GM23338 (cell line): ENCODE results near the gene FRAS1. TPM values are rescaled to one million over a fixed set of nuclear protein-coding genes. Genes with fewer than 3 reads are reported as not detected.
"Not testable (repeated sequence)": the region's sequence is repeated elsewhere in the genome, so short reads cannot be mapped to it uniquely, and the experiment has no call there.

Experiments
- ATAC-seq: fragments of 200-7000 bp; cut with Tn5 transposase; 3 replicates; pipeline ENCODE4 v1.9.1; 2020
- DNase-seq: peaks from one replicate; pipeline ENCODE4 v3.0.0-alpha.2; 2015; ENCODE audit warnings: low spot score
- H2AFZ ChIP-seq: fragments of 200-600 bp; sonication (generic); 2 replicates; pipeline ENCODE4 v1.8.0; 2016; ENCODE audit warnings: antibody characterized with exemption, mild to moderate bottlenecking, moderate library complexity
- H3F3A ChIP-seq: fragments of 200-600 bp; sonication (generic); replicated peaks from 2 replicates; pipeline ENCODE4 v1.8.0; 2017; ENCODE audit warnings: antibody characterized with exemption, mixed run types, low read depth
- H3K27ac ChIP-seq: fragments of 200-600 bp; sonication (generic); 2 replicates; pipeline ENCODE4 v1.6.1; 2016; ENCODE audit warnings: low read depth
- H3K27me3 ChIP-seq: fragments of 200-600 bp; sonication (generic); 2 replicates; pipeline ENCODE4 v1.8.0; 2016; ENCODE audit warnings: mild to moderate bottlenecking, mixed run types, moderate library complexity; ENCODE audit not compliant: insufficient read depth
- H3K36me3 ChIP-seq: fragments of 200-600 bp; sonication (generic); 2 replicates; pipeline ENCODE4 v1.8.0; 2016; ENCODE audit warnings: mild to moderate bottlenecking; ENCODE audit not compliant: insufficient read depth
- H3K4me1 ChIP-seq: fragments of 200-600 bp; sonication (generic); 2 replicates; pipeline ENCODE4 v1.8.0; 2016; ENCODE audit warnings: mild to moderate bottlenecking, moderate library complexity; ENCODE audit not compliant: insufficient read depth
- H3K4me2 ChIP-seq: fragments of 200-600 bp; sonication (generic); 2 replicates; pipeline ENCODE4 v1.7.1; 2017; ENCODE audit warnings: mixed run types
- H3K4me3 ChIP-seq: fragments of 200-600 bp; sonication (generic); 2 replicates; pipeline ENCODE4 v1.6.1; 2016; ENCODE audit warnings: mixed run types
- H3K79me2 ChIP-seq: fragments of 200-600 bp; sonication (generic); replicated peaks from 2 replicates; pipeline ENCODE4 v1.8.0; 2017; ENCODE audit warnings: mild to moderate bottlenecking; ENCODE audit not compliant: insufficient read depth
- H3K9me2 ChIP-seq: fragments of 200-600 bp; sonication (generic); 2 replicates; pipeline ENCODE4 v1.8.0; 2017; ENCODE audit not compliant: insufficient read depth
- H4K20me1 ChIP-seq: fragments of 200-600 bp; sonication (generic); replicated peaks from 2 replicates; pipeline ENCODE4 v1.8.0; 2017; ENCODE audit warnings: mild to moderate bottlenecking; ENCODE audit not compliant: insufficient read depth
- H3K27ac Mint-ChIP-seq: 2 replicates; pipeline ENCODE4 v1.8.0; 2020; ENCODE audit warnings: inconsistent platforms, mild to moderate bottlenecking, moderate library complexity, mixed read lengths
- H3K27me3 Mint-ChIP-seq: 3 replicates; pipeline ENCODE4 v1.8.0; 2022; ENCODE audit warnings: low read depth, mild to moderate bottlenecking, moderate library complexity, mixed read lengths, inconsistent platforms; ENCODE audit not compliant: insufficient read depth, poor library complexity
- H3K36me3 Mint-ChIP-seq: 3 replicates; pipeline ENCODE4 v1.8.0; 2021; ENCODE audit warnings: low read depth, mild to moderate bottlenecking, inconsistent platforms, moderate library complexity, mixed read lengths
- H3K4me1 Mint-ChIP-seq: 3 replicates; pipeline ENCODE4 v1.8.0; 2020; ENCODE audit warnings: mild to moderate bottlenecking, inconsistent platforms, mixed read lengths
- H3K4me3 Mint-ChIP-seq: 3 replicates; pipeline ENCODE4 v1.8.0; 2021; ENCODE audit warnings: moderate library complexity, mild to moderate bottlenecking, inconsistent platforms, mixed read lengths
- H3K9me3 Mint-ChIP-seq: 3 replicates; pipeline ENCODE4 v1.8.0; 2020; ENCODE audit warnings: moderate library complexity, mild to moderate bottlenecking, inconsistent platforms, mixed read lengths
- CREB1 ChIP-seq: fragments of 250-450 bp; sonication (Bioruptor Pico); IDR thresholded peaks from 2 replicates; pipeline ENCODE4 v1.5.0; 2020; ENCODE audit warnings: low read depth, mild to moderate bottlenecking, moderate library complexity
- ETS1 ChIP-seq: IDR thresholded peaks from 2 replicates; pipeline ENCODE4 v1.6.1; 2016; ENCODE audit warnings: antibody characterized with exemption
- JUNB ChIP-seq: IDR thresholded peaks from one replicate; pipeline ENCODE4 v1.6.1; 2016; ENCODE audit warnings: antibody characterized with exemption; ENCODE audit not compliant: unreplicated experiment
- NANOG ChIP-seq: IDR thresholded peaks from 2 replicates; pipeline ENCODE4 v1.6.1; 2016; ENCODE audit warnings: antibody characterized with exemption, borderline replicate concordance
- REST ChIP-seq: IDR thresholded peaks from one replicate; pipeline ENCODE4 v1.6.1; 2018; ENCODE audit warnings: antibody characterized with exemption; ENCODE audit not compliant: unreplicated experiment
- STAT1 ChIP-seq: IDR thresholded peaks from one replicate; pipeline ENCODE4 v1.6.1; 2016; ENCODE audit warnings: antibody characterized with exemption; ENCODE audit not compliant: unreplicated experiment
- ZNF462 ChIP-seq: fragments of 250-450 bp; sonication (Bioruptor Pico); IDR thresholded peaks from 2 replicates; pipeline ENCODE4 v1.5.0; 2020; ENCODE audit warnings: mild to moderate bottlenecking, moderate library complexity
- polyA plus RNA-seq: library from polyadenylated mRNA; unstranded; fragments of >200 nt; fragmentation: Nextera tagmentation; extraction: Ambion mirVana; gene quantifications from 2 replicates; pipeline ENCODE4 v1.2.1, GENCODE V29; 2016
- total RNA-seq: library from RNA; depleted of rRNA; stranded (reverse); fragments of >200 nt; shearing (Covaris generic); gene quantifications from 2 replicates; pipeline ENCODE4 v1.2.3, GENCODE V29; 2014

FRAS1 gene
- total and polyA plus RNA-seq, 2 experiments from 2014 or later, result 12.4 to 108 TPM

GRCh38 chr4:78268597-78268996 lies 211.5 kb downstream of the FRAS1 start:
- Histone ChIP-seq H3K4me1 (no peaks in the 10 kb centered on the region), H4K20me1 (peaks cover 5% of the 10 kb centered on the region; the same call in 1 of the 2 replicates), H2AFZ (no peak overlapping the region), H3K4me3 (no peak overlapping the region), H3K4me2 (no peak overlapping the region), H3K9me2 (no peaks in the 10 kb centered on the region), H3K79me2 (peaks cover 3% of the 10 kb centered on the region), H3F3A (no peaks in the 10 kb centered on the region; the same call in 1 of the 2 replicates), H3K36me3 (peaks cover 29% of the 10 kb centered on the region), H3K27me3 (no peaks in the 10 kb centered on the region), H3K27ac (peak overlapping the region; percentile 79)
- TF ChIP-seq ZNF462 (CRISPR knock-in tag) (no peak), REST (no peak), NANOG (no peak), CREB1 (CRISPR knock-in tag) (no peak), ETS1 (no peak), JUNB (no peak), STAT1 (no peak)
- Mint-ChIP-seq H3K27ac (peak overlapping the region; percentile 22; the same call in 1 of the 2 replicates), H3K36me3 (peaks cover 90% of the 10 kb centered on the region), H3K27me3 (peaks cover 7% of the 10 kb centered on the region), H3K4me1 (peaks cover 4% of the 10 kb centered on the region; the same call in 2 of the 3 replicates), H3K4me3 (no peak overlapping the region), H3K9me3 (peaks cover 20% of the 10 kb centered on the region; the same call in 2 of the 3 replicates)
- ATAC-seq (no peak), DNase-seq (no peak)

GRCh38 chr4:78275450-78275849 lies 218.3 kb downstream of the FRAS1 start:
- not testable (repeated sequence) for H3K4me2 ChIP-seq, H4K20me1 ChIP-seq, H3K4me3 ChIP-seq, H3K27me3 ChIP-seq, ATAC-seq, H3F3A ChIP-seq, H3K4me3 Mint-ChIP-seq, H3K27ac ChIP-seq, H3K27ac Mint-ChIP-seq, H2AFZ ChIP-seq, H3K79me2 ChIP-seq, H3K27me3 Mint-ChIP-seq, H3K4me1 Mint-ChIP-seq, DNase-seq, H3K4me1 ChIP-seq, H3K9me2 ChIP-seq
- peaks cover 92% of the 10 kb centered on the region for H3K36me3 Mint-ChIP-seq
- H3K9me3 Mint-ChIP-seq, result peaks cover 47% of the 10 kb centered on the region
- peaks cover 33% of the 10 kb centered on the region for H3K36me3 ChIP-seq
